ENCODE data around the gene WASF2. TPM values are rescaled to one million over a fixed set of nuclear protein-coding genes. Genes with fewer than 3 reads are reported as not detected.

WASF2 gene
- total RNA-seq, 2 experiments from 2014 or later: 108 to 111 TPM

DNA sequence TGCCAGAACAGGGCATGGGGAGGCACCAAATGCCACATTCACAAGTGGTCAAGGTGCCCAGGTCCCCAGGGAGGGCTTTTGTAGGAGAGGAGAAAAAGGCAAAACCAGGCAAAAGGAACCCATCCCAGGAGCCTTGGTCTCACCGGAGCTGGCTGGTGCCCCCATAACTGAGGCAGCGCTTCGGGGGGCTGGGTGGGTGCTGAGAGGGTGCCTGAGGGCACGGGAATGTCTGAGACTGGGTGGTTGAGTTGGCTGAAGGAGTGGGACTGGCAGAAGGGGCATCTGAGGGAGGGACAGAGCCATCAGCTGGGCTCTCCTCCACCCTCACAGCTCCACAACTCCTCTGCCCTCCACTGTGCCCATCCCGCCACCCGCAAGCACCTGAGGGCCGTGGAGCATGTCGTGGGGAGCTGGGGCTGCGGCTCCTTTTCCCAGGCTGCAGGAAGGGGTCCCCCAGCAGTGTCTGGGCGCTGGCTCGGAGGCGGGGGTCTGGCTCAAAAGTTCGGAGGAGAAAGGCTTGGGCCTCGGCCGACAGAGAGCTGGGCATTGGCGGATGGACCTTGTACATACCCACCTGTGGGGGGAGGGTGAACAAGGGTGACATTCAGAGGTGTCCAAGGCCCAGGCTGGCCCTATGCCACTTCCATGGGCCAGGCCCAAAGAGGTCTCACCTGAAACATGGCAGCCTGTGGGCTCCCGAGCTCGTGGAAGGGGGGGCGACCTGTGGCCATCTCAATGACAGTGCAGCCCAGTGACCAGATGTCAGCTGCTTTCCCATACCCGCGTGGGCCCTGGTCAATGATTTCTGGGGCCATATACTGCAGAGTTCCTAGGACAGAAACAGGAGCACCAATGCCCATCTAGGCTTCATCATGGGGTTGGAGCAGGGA is 131.7 kb downstream of the WASF2 start:
- H3K27ac Mint-ChIP-seq: no peak overlapping the region
- H3K27me3 Mint-ChIP-seq: peaks cover 2% of the 10 kb centered on the region
- intact Hi-C loops (cut with micrococcal nuclease): no loop called here
- DNase-seq: no peak
- no peak overlapping the region for H3K4me3 Mint-ChIP-seq
- CTCF ChIA-PET: interaction anchor here (0.6 to 8.9 kb wide), 25 partner anchors 9 to 306 kb away, joined by 3 to 91 read pairs (median 5); partner anchors contain the start of genes CD164L2, GPR3, MAP3K6 and SYTL1
- H3K36me3 Mint-ChIP-seq (ENCODE audit: low read depth): peaks cover 2% of the 10 kb centered on the region
- no peaks in the 10 kb centered on the region for H3K9me3 Mint-ChIP-seq
- POLR2A ChIA-PET: interaction anchor here (0.6 to 6.7 kb wide), 8 partner anchors 8 to 61 kb away, joined by 3 to 61 read pairs (median 6); partner anchors contain the start of genes CD164L2, MAP3K6 and SYTL1
- peaks cover 44% of the 10 kb centered on the region for H3K4me1 Mint-ChIP-seq (ENCODE audit: low read depth)
- TF ChIP-seq, protein P1, sequence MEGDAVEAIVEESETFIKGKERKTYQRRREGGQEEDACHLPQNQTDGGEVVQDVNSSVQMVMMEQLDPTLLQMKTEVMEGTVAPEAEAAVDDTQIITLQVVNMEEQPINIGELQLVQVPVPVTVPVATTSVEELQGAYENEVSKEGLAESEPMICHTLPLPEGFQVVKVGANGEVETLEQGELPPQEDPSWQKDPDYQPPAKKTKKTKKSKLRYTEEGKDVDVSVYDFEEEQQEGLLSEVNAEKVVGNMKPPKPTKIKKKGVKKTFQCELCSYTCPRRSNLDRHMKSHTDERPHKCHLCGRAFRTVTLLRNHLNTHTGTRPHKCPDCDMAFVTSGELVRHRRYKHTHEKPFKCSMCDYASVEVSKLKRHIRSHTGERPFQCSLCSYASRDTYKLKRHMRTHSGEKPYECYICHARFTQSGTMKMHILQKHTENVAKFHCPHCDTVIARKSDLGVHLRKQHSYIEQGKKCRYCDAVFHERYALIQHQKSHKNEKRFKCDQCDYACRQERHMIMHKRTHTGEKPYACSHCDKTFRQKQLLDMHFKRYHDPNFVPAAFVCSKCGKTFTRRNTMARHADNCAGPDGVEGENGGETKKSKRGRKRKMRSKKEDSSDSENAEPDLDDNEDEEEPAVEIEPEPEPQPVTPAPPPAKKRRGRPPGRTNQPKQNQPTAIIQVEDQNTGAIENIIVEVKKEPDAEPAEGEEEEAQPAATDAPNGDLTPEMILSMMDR (IDR thresholded peaks at IDR 0.05): no peak
- no peak for ATAC-seq

DNA sequence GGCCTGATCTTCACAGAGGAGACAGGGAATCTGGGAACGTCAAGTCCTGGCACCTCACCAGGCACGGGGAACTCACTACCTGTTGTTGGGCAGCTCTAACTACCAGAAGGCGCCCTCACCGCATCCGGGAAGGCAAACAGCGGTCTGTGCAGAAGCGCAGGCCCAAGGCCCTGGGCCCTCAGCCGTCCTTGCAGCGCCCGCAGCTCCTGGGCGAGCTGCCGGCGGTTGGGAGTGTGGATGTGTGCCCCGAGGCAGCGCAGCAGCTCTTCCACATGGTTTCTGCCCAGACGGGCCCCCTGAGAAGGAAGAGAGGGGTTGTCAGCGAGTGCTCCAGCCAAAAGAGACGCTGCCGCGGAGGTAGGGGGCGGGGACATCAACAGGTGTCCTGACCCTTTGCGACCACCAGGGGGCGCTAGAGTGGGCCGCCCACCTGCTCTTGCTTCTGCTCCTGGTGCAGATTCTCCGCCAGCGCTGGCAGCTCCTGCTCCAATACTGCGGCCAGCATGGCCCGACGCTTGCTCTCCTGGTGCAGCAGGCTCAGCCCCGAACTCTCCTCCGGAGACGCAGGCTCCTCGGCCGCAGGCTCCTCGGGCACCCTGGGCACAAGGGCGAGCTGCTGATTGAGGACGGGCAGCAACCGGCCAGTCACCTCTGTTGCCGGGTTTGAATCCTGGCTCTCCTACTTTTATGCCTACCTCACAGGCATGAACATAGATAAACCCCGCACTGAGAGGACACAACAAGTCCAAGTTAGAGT is 132.5 kb downstream of the WASF2 start:
- Mint-ChIP-seq H3K27ac (peak overlapping the region; percentile 90), H3K4me1 (ENCODE audit: low read depth) (peaks cover 44% of the 10 kb centered on the region), H3K9me3 (no peaks in the 10 kb centered on the region), H3K27me3 (peaks cover 2% of the 10 kb centered on the region), H3K36me3 (ENCODE audit: low read depth) (peaks cover 2% of the 10 kb centered on the region), H3K4me3 (peak overlapping the region; percentile 75)
- POLR2A ChIA-PET: interaction anchor here (0.6 to 6.7 kb wide), 14 partner anchors 8 to 60 kb away, joined by 3 to 61 read pairs (median 4); partner anchors contain the start of genes CD164L2, MAP3K6 and SYTL1
- CTCF ChIA-PET: interaction anchor here (0.6 to 8.9 kb wide), 32 partner anchors 8 to 307 kb away, joined by 3 to 91 read pairs (median 5); partner anchors contain the start of genes CD164L2, FCN3, GPR3 and MAP3K6
- DNase-seq (peak; percentile 89), ATAC-seq (peak; percentile 67)
- TF ChIP-seq, protein P1 (IDR thresholded peaks at IDR 0.05): peak; percentile 99
- intact Hi-C loops (cut with micrococcal nuclease): no loop called here

GRCh38 chr1:27356619-27357280 is 133.2 kb downstream of the WASF2 start:
- CTCF ChIA-PET: interaction anchor here (0.8 to 8.9 kb wide), 28 partner anchors 8 to 306 kb away, joined by 3 to 91 read pairs (median 6); partner anchors contain the start of genes CD164L2, FCN3, GPR3 and MAP3K6
- DNase-seq: peak; percentile 80
- H3K4me1 Mint-ChIP-seq (ENCODE audit: low read depth): peaks cover 44% of the 10 kb centered on the region

GRCh38 chr1:27356277-27356618 is 133.7 kb downstream of the WASF2 start:
- POLR2A ChIA-PET: interaction anchor here (1.0 to 6.7 kb wide), 8 partner anchors 10 to 42 kb away, joined by 3 to 61 read pairs (median 6); partner anchors contain the start of genes MAP3K6 and SYTL1
- no peak for DNase-seq
- Mint-ChIP-seq H3K4me1 (ENCODE audit: low read depth) (peaks cover 44% of the 10 kb centered on the region), H3K27ac (peak overlapping the region; percentile 90), H3K9me3 (no peaks in the 10 kb centered on the region), H3K36me3 (ENCODE audit: low read depth) (peaks cover 2% of the 10 kb centered on the region), H3K27me3 (peaks cover 2% of the 10 kb centered on the region), H3K4me3 (peak overlapping the region; percentile 75)
- CTCF ChIA-PET: interaction anchor here (1.0 to 8.9 kb wide), 13 partner anchors 13 to 306 kb away, joined by 3 to 91 read pairs (median 16); partner anchors contain the start of genes CD164L2, GPR3, MAP3K6 and SYTL1
- TF ChIP-seq, protein P1 (IDR thresholded peaks at IDR 0.05): no peak
- intact Hi-C loops (cut with micrococcal nuclease): no loop called here
- no peak for ATAC-seq

More at GRCh38 chr1:27356619-27357280, 133.2 kb downstream of the WASF2 start:
- no peaks in the 10 kb centered on the region for H3K9me3 Mint-ChIP-seq
- TF ChIP-seq, protein P1 (IDR thresholded peaks at IDR 0.05): no peak
- peaks cover 2% of the 10 kb centered on the region for H3K36me3 Mint-ChIP-seq (ENCODE audit: low read depth)
- peak overlapping the region; percentile 75 for H3K4me3 Mint-ChIP-seq
- intact Hi-C loops (cut with micrococcal nuclease): no loop called here
- POLR2A ChIA-PET: interaction anchor here (0.7 to 6.7 kb wide), 11 partner anchors 8 to 60 kb away, joined by 3 to 61 read pairs (median 4); partner anchors contain the start of genes MAP3K6 and SYTL1
- H3K27me3 Mint-ChIP-seq: peaks cover 2% of the 10 kb centered on the region
- peak; percentile 72 for ATAC-seq
- H3K27ac Mint-ChIP-seq: peak overlapping the region; percentile 90

All from activated CD8-positive, alpha-beta T cell treated with anti-CD3 and anti-CD28 coated beads for 36 hours (primary cell).